Heart right ventricle (tissue), 16 donors: ENCODE results near the gene CETN1. TPM values are rescaled to one million over a fixed set of nuclear protein-coding genes. Genes with fewer than 3 reads are reported as not detected.

Source experiments
- ATAC-seq, 8 donors: fragments of 200-7000 bp; cut with Tn5 transposase; one replicate each; pipeline ENCODE4 v1.9.1; 2020; ENCODE audit warnings: mild to moderate bottlenecking in 8 of 8, moderate library complexity in 8 of 8, moderate number of reproducible peaks in 1 of 8
- DNase-seq, 2 donors: peaks; one replicate each; pipeline ENCODE4 v3.0.0-alpha.2; 2020
- H3K27ac ChIP-seq, 10 donors: fragments of 200-600 bp; sonication (generic) in 2 of 10; one replicate each; pipeline versions ENCODE4 v1.5.0 to v1.8.0; 2020 to 2022; ENCODE audit warnings: mild to moderate bottlenecking in 3 of 10
- H3K27me3 ChIP-seq, 7 donors: fragments of 200-600 bp; one replicate each; pipeline ENCODE4 v1.8.0; 2021 to 2022; ENCODE audit warnings: mild to moderate bottlenecking in 2 of 7
- H3K36me3 ChIP-seq, 9 donors: fragments of 200-600 bp; sonication (generic) in 1 of 9; one replicate each; pipeline versions ENCODE4 v1.5.0 to v1.8.0; 2020 to 2022; ENCODE audit warnings: mild to moderate bottlenecking in 2 of 9
- H3K4me1 ChIP-seq, 9 donors: fragments of 200-600 bp; sonication (generic) in 1 of 9; one replicate each; pipeline versions ENCODE4 v1.5.0 to v1.8.0; 2020 to 2022; ENCODE audit warnings: mild to moderate bottlenecking in 4 of 9
- H3K4me3 ChIP-seq, 10 donors: fragments of 200-600 bp; sonication (generic) in 2 of 10; one replicate each; pipeline versions ENCODE4 v1.5.0 to v1.8.0; 2020 to 2022; ENCODE audit warnings: mild to moderate bottlenecking in 7 of 10, moderate library complexity in 2 of 10
- H3K9me3 ChIP-seq, 11 donors: fragments of 200-600 bp in 10 of 11; sonication (generic) in 2 of 11; one replicate each; pipeline versions ENCODE4 v1.5.0 to v1.8.0; 2013 to 2022; ENCODE audit warnings: mild to moderate bottlenecking in 2 of 11, control low read depth in 1 of 11, moderate library complexity in 1 of 11
- CTCF ChIP-seq, 9 donors: fragments of 200-600 bp; sonication (generic) in 2 of 9; IDR thresholded peaks; one replicate each; pipeline versions ENCODE4 v1.5.0 to v1.8.0; 2021 to 2022; ENCODE audit warnings: antibody characterized with exemption in 9 of 9, mild to moderate bottlenecking in 5 of 9, moderate library complexity in 1 of 9
- WGBS, 2 donors: extraction: QIAGEN DNeasy Blood & Tissue Kit; methylation state at CpG; one replicate each; pipeline ENCODE4 v1.1.7; 2013; ENCODE audit warnings: inconsistent platforms in 1 of 2; 5-methylcytosine and 5-hydroxymethylcytosine counted together
- intact Hi-C, 10 donors: fragments of 100-400 bp; cut with DNase I; formaldehyde crosslinking; loops; one replicate each; pipeline versions ENCODE4 v1.11.1 to v1.14.2; 2022
- polyA plus RNA-seq, 2 donors: library from polyadenylated mRNA; stranded (reverse); fragments of 200-250 nt; gene quantifications; one replicate each; pipeline ENCODE4 v1.2.3, GENCODE V29; 2013
- total RNA-seq, 10 donors: library from RNA; stranded (reverse); fragmentation: NEBNext Ultra II Directional in 3 of 10; extraction: Animal tissue kit (Norgen Biotek cat#: 25700) in 3 of 10; gene quantifications; one replicate each; pipeline versions ENCODE4 v1.2.1 to v1.2.4, GENCODE V29; 2021 to 2023
- donor health status: Arrhythmogenic right ventricular cardiomyopathy.
- donor health status: ischemic (EF 13 %, LVEDD 7.1; RV severe dilation, severe dysfunction).
- donor health status: healthy with polysubstance abuse.
- donor health status: DM: no; HTN: yes; CAD: no.
- donor health status: DM: no; HTN: no; CAD: no.
- donor health status: ischemic (EF 25% LVEDD 6.9; RV normal size, moderate dysfunction).
- donor health status: ischemic (EF 25% LVEDD 5.7; RV mildly dilated, moderate dysfunction).
- donor health status: healthy.
- donor health status: DM: yes; HTN: yes; CAD: no.
- donor health status: Ischemic cardiomyopathy.
- donor health status: ischemic (EF 35%, LVEDD 5.7; RV mildly dilated, moderate dysfunction).
- donor health status: nonischemic (EF 11% LVEDD 7.7; RV severe dilation, severe dysfunction).
- donor health status: DM: yes; HTN: yes; CAD: no.
- donor health status: PGD.
- donor health status: ischemic (EF 29% LVEDD 5.4; RV normal size, mild dysfunction).
- donor health status: nonischemic (EF 23%, LVEDD 6.1; RV moderate dilation, normal function).

CETN1 gene
- total and polyA plus RNA-seq, 12 donors = not detected

GRCh38 chr18:577643-578375, 2.4 kb upstream of the CETN1 start:
- ATAC-seq (peak in 3 of 8 donors; percentile 20 to 42 (median 33)), DNase-seq (no peak)
- peaks cover 0 to 12% (median 0%) of the 10 kb centered on the region in 7 donors for H3K27me3 ChIP-seq
- intact Hi-C loops = no loop called here
- H3K9me3 ChIP-seq = no peaks in the 10 kb centered on the region
- WGBS, 2 donors = 75 to 82% methylated on average over 4 of the region's 4 CpGs
- H3K27ac ChIP-seq = no peak overlapping the region
- H3K36me3 ChIP-seq = no peaks in the 10 kb centered on the region
- peaks cover 0 to 4% (median 0%) of the 10 kb centered on the region in 9 donors for H3K4me1 ChIP-seq
- TF ChIP-seq CTCF (IDR thresholded peaks at IDR 0.05) = no peak
- H3K4me3 ChIP-seq = no peak overlapping the region

- 94 to 97% methylated on average over 1 of the region's 1 CpG for WGBS, 2 donors
- intact Hi-C loops = no loop called here
- no peak for TF ChIP-seq CTCF (IDR thresholded peaks at IDR 0.05)
- DNase-seq (no peak), ATAC-seq (no peak)
- Histone ChIP-seq H3K36me3 (no peaks in the 10 kb centered on the region), H3K27ac (no peak overlapping the region), H3K27me3 (peaks cover 0 to 12% (median 0%) of the 10 kb centered on the region in 7 donors), H3K9me3 (peaks cover 0 to 10% (median 0%) of the 10 kb centered on the region in 11 donors), H3K4me3 (no peak overlapping the region), H3K4me1 (peaks cover 0 to 4% (median 0%) of the 10 kb centered on the region in 9 donors)
These were observed 942 bp upstream of the CETN1 start for GRCh38 chr18:579238-579637.

- H3K36me3 ChIP-seq = no peaks in the 10 kb centered on the region
- peaks cover 0 to 16% (median 0%) of the 10 kb centered on the region in 11 donors for H3K9me3 ChIP-seq
- WGBS, 2 donors = 60 to 75% methylated on average over 3 of the region's 3 CpGs
- H3K4me3 ChIP-seq = no peak overlapping the region
- peaks cover 0 to 12% (median 0%) of the 10 kb centered on the region in 7 donors for H3K27me3 ChIP-seq
- DNase-seq (no peak), ATAC-seq (no peak)
- H3K4me1 ChIP-seq = no peaks in the 10 kb centered on the region
- intact Hi-C loops = no loop called here
- TF ChIP-seq CTCF (IDR thresholded peaks at IDR 0.05) = no peak
- H3K27ac ChIP-seq = no peak overlapping the region
These were observed 916 bp downstream of the CETN1 start for GRCh38 chr18:581096-581495.

- no peak for ATAC-seq
- WGBS, 2 donors = 62 to 71% methylated on average over 3 of the region's 3 CpGs
- no peak for TF ChIP-seq CTCF (IDR thresholded peaks at IDR 0.05)
These were observed 2.3 kb downstream of the CETN1 start for GRCh38 chr18:582465-582864.

More at GRCh38 chr18:582465-582864, 2.3 kb downstream of the CETN1 start:
- Histone ChIP-seq H3K4me3 (no peak overlapping the region), H3K27ac (no peak overlapping the region), H3K4me1 (no peaks in the 10 kb centered on the region), H3K27me3 (peaks cover 0 to 7% (median 0%) of the 10 kb centered on the region in 7 donors), H3K36me3 (no peaks in the 10 kb centered on the region), H3K9me3 (peaks cover 0 to 16% (median 0%) of the 10 kb centered on the region in 11 donors)
- no peak for DNase-seq
- intact Hi-C loops = no loop called here
